Loucy (cell line): ENCODE measurements around the gene PDE4D.

Experiments used
- H2AFZ ChIP-seq: fragments of 200-600 bp; sonication (generic); 2 replicates; pipeline ENCODE4 v1.6.0; 2016; ENCODE audit warnings: antibody characterized with exemption, mild to moderate bottlenecking, low read length, moderate library complexity
- H3F3A ChIP-seq: fragments of 200-600 bp; 2 replicates; pipeline ENCODE4 v1.6.0; 2016; ENCODE audit warnings: antibody characterized with exemption, low read depth, mild to moderate bottlenecking
- H3K27me3 ChIP-seq: fragments of 200-600 bp; sonication (generic); 2 replicates; pipeline ENCODE4 v1.6.1; 2014; ENCODE audit warnings: low read length, mild to moderate bottlenecking; ENCODE audit not compliant: insufficient read depth, poor library complexity, severe bottlenecking
- H3K36me3 ChIP-seq: fragments of 200-600 bp; sonication (generic); 2 replicates; pipeline ENCODE4 v1.6.1; 2016; ENCODE audit warnings: low read length; ENCODE audit not compliant: insufficient read depth
- H3K4me1 ChIP-seq: fragments of 200-600 bp; sonication (generic); 2 replicates; pipeline ENCODE4 v1.5.1; 2014; ENCODE audit warnings: low read length, mild to moderate bottlenecking; ENCODE audit not compliant: insufficient read depth, poor library complexity, severe bottlenecking
- H3K4me2 ChIP-seq: fragments of 200-600 bp; sonication (generic); 2 replicates; pipeline ENCODE4 v1.6.0; 2014; ENCODE audit warnings: antibody characterized with exemption, low read length, low read depth, mild to moderate bottlenecking; ENCODE audit not compliant: poor library complexity, severe bottlenecking
- H3K4me3 ChIP-seq: fragments of 200-600 bp; sonication (generic); 2 replicates; pipeline ENCODE4 v1.5.1; 2014; ENCODE audit warnings: low read length, mild to moderate bottlenecking, mixed read lengths; ENCODE audit not compliant: poor library complexity, severe bottlenecking
- H3K79me2 ChIP-seq: fragments of 200-600 bp; sonication (generic); 2 replicates; pipeline ENCODE4 v1.6.1; 2014; ENCODE audit warnings: low read length; ENCODE audit not compliant: insufficient read depth
- H3K9ac ChIP-seq: fragments of 200-600 bp; sonication (generic); 2 replicates; pipeline ENCODE4 v1.6.0; 2014; ENCODE audit warnings: mild to moderate bottlenecking, low read depth, low read length, moderate library complexity; ENCODE audit not compliant: poor library complexity, severe bottlenecking
- H3K9me2 ChIP-seq: fragments of 200-600 bp; sonication (generic); replicated peaks from 2 replicates; pipeline ENCODE4 v1.6.1; 2016; ENCODE audit warnings: low read depth, low read length, mixed read lengths
- H3K9me3 ChIP-seq: fragments of 200-600 bp; sonication (generic); 2 replicates; pipeline ENCODE4 v1.6.1; 2014; ENCODE audit warnings: mild to moderate bottlenecking, antibody characterized with exemption, low read length, low read depth; ENCODE audit not compliant: insufficient read depth
- H4K20me1 ChIP-seq: fragments of 200-600 bp; sonication (generic); 2 replicates; pipeline ENCODE4 v1.6.0; 2014; ENCODE audit warnings: antibody characterized with exemption, low read length, mild to moderate bottlenecking; ENCODE audit not compliant: insufficient read depth, poor library complexity, severe bottlenecking
- CTCF ChIP-seq: fragments of 200-600 bp; sonication (generic); conservative IDR thresholded peaks from 2 replicates; pipeline ENCODE4 v1.5.1; 2014; ENCODE audit warnings: mild to moderate bottlenecking, antibody characterized with exemption, low read length
- EZH2phosphoT487 ChIP-seq: fragments of 200-600 bp; IDR thresholded peaks from 2 replicates; pipeline ENCODE4 v1.6.1; 2018; ENCODE audit warnings: antibody characterized with exemption, mild to moderate bottlenecking, moderate library complexity, borderline replicate concordance

PDE4D gene

DNA sequence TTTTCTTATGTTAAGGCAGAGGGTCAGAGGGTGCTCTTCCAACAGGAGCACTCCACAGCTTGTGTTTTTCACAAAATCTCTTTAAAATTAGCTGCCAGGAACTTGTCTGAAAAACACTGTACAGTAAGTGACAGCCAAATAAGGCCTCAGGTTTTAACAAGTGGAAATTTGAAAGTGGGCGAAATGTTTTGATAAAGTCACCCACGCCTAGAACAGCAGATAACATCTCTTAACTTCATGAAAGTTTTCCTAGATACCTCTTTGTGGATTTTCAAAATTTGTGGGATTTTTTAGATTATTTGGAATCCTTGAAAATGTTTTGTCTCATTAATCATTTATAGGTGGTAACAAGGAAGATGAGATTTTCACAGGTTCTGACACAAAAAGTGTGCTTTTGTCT, 121.3 kb downstream of the PDE4D start:
- H3K4me3 ChIP-seq, result no peak overlapping the region
- no peak for TF ChIP-seq CTCF
- TF ChIP-seq EZH2phosphoT487, result no peak

GRCh38 chr5:59770953-59771352, 122.6 kb downstream of the PDE4D start:
- Histone ChIP-seq H3F3A (no peaks in the 10 kb centered on the region), H3K79me2 (no peaks in the 10 kb centered on the region), H3K9me2 (no peaks in the 10 kb centered on the region), H3K4me3 (no peak overlapping the region), H4K20me1 (no peaks in the 10 kb centered on the region), H2AFZ (no peak overlapping the region), H3K9ac (no peak overlapping the region), H3K9me3 (no peaks in the 10 kb centered on the region), H3K4me1 (no peaks in the 10 kb centered on the region), H3K36me3 (no peaks in the 10 kb centered on the region), H3K27me3 (no peaks in the 10 kb centered on the region), H3K4me2 (no peak overlapping the region)
- TF ChIP-seq EZH2phosphoT487 (no peak), CTCF (no peak)

More for the DNA sequence above, 121.3 kb downstream of the PDE4D start:
- H3F3A ChIP-seq, result no peaks in the 10 kb centered on the region
- no peaks in the 10 kb centered on the region for H3K9me3 ChIP-seq
- H3K9ac ChIP-seq, result no peak overlapping the region
- no peaks in the 10 kb centered on the region for H4K20me1 ChIP-seq
- H3K36me3 ChIP-seq, result no peaks in the 10 kb centered on the region
- H3K79me2 ChIP-seq, result no peaks in the 10 kb centered on the region
- no peaks in the 10 kb centered on the region for H3K9me2 ChIP-seq
- H3K27me3 ChIP-seq, result no peaks in the 10 kb centered on the region
- H3K4me1 ChIP-seq, result no peaks in the 10 kb centered on the region
- no peak overlapping the region for H3K4me2 ChIP-seq
- H2AFZ ChIP-seq, result no peak overlapping the region; the same call in 1 of the 2 replicates

- H3K4me2 ChIP-seq, result no peak overlapping the region
- H3K27me3 ChIP-seq, result no peaks in the 10 kb centered on the region
- H3K9me2 ChIP-seq, result no peaks in the 10 kb centered on the region
- H2AFZ ChIP-seq, result no peak overlapping the region
- H3K4me3 ChIP-seq, result no peak overlapping the region
- no peak for TF ChIP-seq EZH2phosphoT487
- no peak for TF ChIP-seq CTCF
- H3F3A ChIP-seq, result no peaks in the 10 kb centered on the region
- no peaks in the 10 kb centered on the region for H3K36me3 ChIP-seq
- H3K79me2 ChIP-seq, result no peaks in the 10 kb centered on the region
- no peak overlapping the region for H3K9ac ChIP-seq
- H4K20me1 ChIP-seq, result no peaks in the 10 kb centered on the region
- no peaks in the 10 kb centered on the region for H3K4me1 ChIP-seq
- no peaks in the 10 kb centered on the region for H3K9me3 ChIP-seq
These were observed 123.7 kb downstream of the PDE4D start for GRCh38 chr5:59769832-59770231.
